Peyer's patch (tissue), 4 donors: Measurements from ENCODE around the gene KRT37. TPM values are rescaled to one million over a fixed set of nuclear protein-coding genes. Genes with fewer than 3 reads are reported as not detected.
"Not testable (repeated sequence)": the region's sequence is repeated elsewhere in the genome, so short reads cannot be mapped to it uniquely, and the experiment has no call there.

ENCODE experiments used
- DNase-seq, 3 donors: peaks; one replicate each; pipeline ENCODE4 v3.0.0-alpha.2; 2017 to 2019
- H3K27ac ChIP-seq, 4 donors: fragments of 200-600 bp; sonication (generic); one replicate each; pipeline ENCODE4 v1.5.1; 2016 to 2019
- H3K27me3 ChIP-seq, 2 donors: fragments of 200-600 bp; sonication (generic); one replicate each; pipeline ENCODE4 v1.5.1; 2019
- H3K36me3 ChIP-seq, 3 donors: fragments of 200-600 bp; sonication (generic); one replicate each; pipeline ENCODE4 v1.5.1; 2016 to 2019
- H3K4me1 ChIP-seq, 4 donors: fragments of 200-600 bp; sonication (generic); one replicate each; pipeline ENCODE4 v1.5.1; 2016 to 2019
- H3K4me3 ChIP-seq, 4 donors: fragments of 200-600 bp; sonication (generic); 1 replicate in 3 of 4; 2 replicates in 1 of 4; pipeline ENCODE4 v1.5.1; 2016 to 2019; ENCODE audit warnings: mild to moderate bottlenecking in 1 of 4
- H3K9me3 ChIP-seq, 4 donors: fragments of 200-600 bp; sonication (generic); one replicate each; pipeline ENCODE4 v1.5.1; 2016 to 2019; ENCODE audit warnings: mild to moderate bottlenecking in 1 of 4
- CTCF ChIP-seq, 6 experiments: fragments of 450-650 bp in 4 of 6; fragments of 200-600 bp in 2 of 6; sonication (generic) in 1 of 6; IDR thresholded peaks; one replicate each; pipeline ENCODE4 v1.5.1; 2017 to 2019; ENCODE audit warnings: antibody characterized with exemption in 6 of 6, mild to moderate bottlenecking in 3 of 6, moderate library complexity in 1 of 6
- POLR2A ChIP-seq, 2 donors: fragments of 450-650 bp; IDR thresholded peaks; one replicate each; pipeline ENCODE4 v1.5.1; 2017; ENCODE audit warnings: antibody characterized with exemption in 2 of 2, mild to moderate bottlenecking in 2 of 2, moderate library complexity in 2 of 2
- total RNA-seq, 4 donors: library from RNA; depleted of rRNA; stranded (reverse); fragments of >200 nt; gene quantifications; one replicate each; pipeline ENCODE4 v1.1.0, GENCODE V29; 2016

The KRT37 gene
- total RNA-seq, 4 donors from 2014 or later, result not detected

DNA sequence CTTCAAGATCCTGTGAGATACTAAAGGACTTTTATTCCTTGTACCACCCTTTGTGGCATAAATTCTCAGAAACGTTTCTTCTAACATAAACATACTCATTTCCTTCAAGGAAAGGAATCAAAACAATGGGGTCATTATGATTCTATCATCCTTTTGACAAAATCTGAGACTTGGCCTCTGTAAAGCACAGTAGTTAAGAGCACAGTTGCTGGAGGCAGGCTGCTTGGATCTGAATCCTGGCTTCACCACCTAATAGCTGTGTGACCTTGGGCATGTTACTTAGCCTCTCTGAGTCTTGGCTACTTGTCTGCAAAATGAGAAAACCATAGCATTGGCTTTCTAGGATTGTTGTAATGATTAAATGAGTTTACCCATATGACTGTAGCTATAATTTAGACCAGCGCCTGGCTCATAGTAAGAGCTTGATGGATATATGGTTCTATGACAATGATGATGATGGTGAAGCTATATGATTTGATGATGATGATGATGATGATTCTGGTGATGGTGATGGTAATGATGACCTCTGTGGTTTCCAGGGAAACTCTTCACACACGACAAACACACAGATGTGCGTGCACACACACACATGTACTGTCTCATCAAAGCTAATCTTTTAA lies 20.9 kb downstream of the KRT37 start:
- no peak overlapping the region for H3K27ac ChIP-seq
- TF ChIP-seq POLR2A (IDR thresholded peaks at IDR 0.05), result no peak
- TF ChIP-seq CTCF (IDR thresholded peaks at IDR 0.05), result no peak

DNA sequence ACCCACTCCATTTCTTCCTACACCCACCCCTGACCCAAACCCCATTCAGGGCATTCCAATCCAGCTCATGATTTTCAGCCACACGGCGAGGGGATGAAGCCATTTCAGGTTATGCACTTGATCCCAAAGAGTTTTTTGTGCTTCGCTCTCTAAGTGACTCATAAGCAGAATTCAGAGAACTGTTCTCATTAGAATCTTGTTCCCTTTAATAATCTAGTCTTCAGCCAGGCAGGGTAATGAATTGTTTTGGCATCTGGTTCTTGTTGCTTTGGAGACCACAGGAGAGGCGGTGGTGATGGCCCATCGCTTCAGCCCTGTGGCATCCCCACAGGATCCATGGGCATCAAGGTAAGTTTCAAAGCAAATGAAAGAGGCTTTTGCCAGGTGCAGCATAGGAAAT lies 22.2 kb downstream of the KRT37 start:
- DNase-seq, result no peak
- H3K27ac ChIP-seq, result no peak overlapping the region
- H3K36me3 ChIP-seq, result no peaks in the 10 kb centered on the region
- H3K4me1 ChIP-seq, result no peaks in the 10 kb centered on the region
- H3K27me3 ChIP-seq, result no peaks in the 10 kb centered on the region
- no peak overlapping the region for H3K4me3 ChIP-seq
- no peaks in the 10 kb centered on the region for H3K9me3 ChIP-seq
- TF ChIP-seq POLR2A (IDR thresholded peaks at IDR 0.05), result no peak
- TF ChIP-seq CTCF (IDR thresholded peaks at IDR 0.05), result no peak

More for the DNA sequence above, 20.9 kb downstream of the KRT37 start:
- Histone ChIP-seq H3K4me1 (no peaks in the 10 kb centered on the region), H3K9me3 (no peaks in the 10 kb centered on the region), H3K27me3 (no peaks in the 10 kb centered on the region), H3K4me3 (no peak overlapping the region), H3K36me3 (no peaks in the 10 kb centered on the region)
- DNase-seq, result no peak

DNA sequence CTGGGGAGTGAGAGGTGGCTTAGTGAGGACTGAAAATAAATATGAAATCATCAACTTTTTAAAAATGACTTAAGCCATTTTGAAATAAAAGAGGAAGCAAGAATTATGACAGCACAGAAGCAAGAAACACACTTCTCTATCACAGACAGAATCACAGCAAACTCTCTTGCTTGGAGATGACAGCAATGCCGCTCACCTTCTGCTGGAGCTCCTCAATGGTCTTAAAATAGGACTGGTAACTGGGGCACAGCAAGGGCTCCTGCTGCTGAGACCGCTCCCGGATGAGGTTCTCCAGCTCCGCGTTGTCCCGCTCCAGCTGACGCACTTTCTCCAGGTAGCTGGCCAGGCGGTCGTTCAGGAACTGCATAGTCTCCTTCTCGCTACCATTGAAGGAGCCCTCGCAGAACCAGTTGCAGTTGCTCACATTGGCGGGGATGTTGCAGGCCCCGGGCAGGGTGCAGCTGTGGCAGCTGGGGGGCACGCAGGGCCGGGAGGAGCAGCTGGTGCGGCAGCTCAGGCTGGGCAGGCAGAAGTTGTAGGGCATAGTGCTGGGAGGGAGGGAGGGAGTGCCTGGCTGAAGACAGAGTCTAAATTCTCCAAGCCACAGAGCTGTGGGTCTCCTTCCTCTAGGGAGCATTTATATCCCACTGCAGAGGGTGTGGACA lies 27.3 kb downstream of the KRT37 start, which contains the start of gene KRT31:
Gene KRT31, minus strand, starts transcription at position 613 of the 665 bp plus-strand sequence. Its CDS starts 69 bp downstream, at position 544.
- Histone ChIP-seq H3K27ac (no peak within 1 kb of the TSS), H3K4me3 (no peak within 1 kb of the TSS), H3K36me3 (no peaks in the 10 kb centered on the region), H3K4me1 (no peaks in the 10 kb centered on the region), H3K27me3 (no peaks in the 10 kb centered on the region), H3K9me3 (no peaks in the 10 kb centered on the region)
- no peak for DNase-seq
- TF ChIP-seq POLR2A (IDR thresholded peaks at IDR 0.05) (no peak), CTCF (IDR thresholded peaks at IDR 0.05) (no peak)

GRCh38 chr17:41396340-41396739 lies 28.0 kb downstream of the KRT37 start:
- H3K27ac ChIP-seq, result no peak overlapping the region
- DNase-seq, result no peak
- H3K36me3 ChIP-seq, result no peaks in the 10 kb centered on the region
- H3K4me3 ChIP-seq, result no peak overlapping the region
- H3K9me3 ChIP-seq, result no peaks in the 10 kb centered on the region
- TF ChIP-seq CTCF (IDR thresholded peaks at IDR 0.05), result no peak
- TF ChIP-seq POLR2A (IDR thresholded peaks at IDR 0.05), result no peak
- no peaks in the 10 kb centered on the region for H3K4me1 ChIP-seq
- no peaks in the 10 kb centered on the region for H3K27me3 ChIP-seq

GRCh38 chr17:41395611-41396010 lies 28.8 kb downstream of the KRT37 start:
- Histone ChIP-seq H3K9me3 (no peaks in the 10 kb centered on the region), H3K27me3 (no peaks in the 10 kb centered on the region), H3K4me3 (no peak overlapping the region), H3K27ac (no peak overlapping the region), H3K4me1 (no peaks in the 10 kb centered on the region), H3K36me3 (no peaks in the 10 kb centered on the region)
- no peak for DNase-seq
- TF ChIP-seq CTCF (IDR thresholded peaks at IDR 0.05), result no peak
- TF ChIP-seq POLR2A (IDR thresholded peaks at IDR 0.05), result no peak

GRCh38 chr17:41395044-41395443 lies 29.3 kb downstream of the KRT37 start:
- not testable (repeated sequence) for H3K4me3 ChIP-seq, H3K27ac ChIP-seq, H3K9me3 ChIP-seq, H3K27me3 ChIP-seq, H3K4me1 ChIP-seq, H3K36me3 ChIP-seq, DNase-seq
